IMR-90 (cell line): ENCODE measurements around the gene TMOD2. TPM values are rescaled to one million over a fixed set of nuclear protein-coding genes. Genes with fewer than 3 reads are reported as not detected.

Source experiments
- ATAC-seq: fragments of 200-7000 bp; cut with Tn5 transposase; 2 replicates; pipeline ENCODE4 v1.9.1; 2020; ENCODE audit warnings: low read depth, mild to moderate bottlenecking, moderate library complexity
- BruUV-seq: library from RNA; stranded (reverse); fragments of 400-500 nt; replicated peaks from 2 replicates; lab custom pipeline; 2021; lab: Mats Ljungman, UMichigan
- CTCF ChIA-PET: fragments of 300-600 bp; formaldehyde crosslinking; extraction: SDS; loops from one replicate; lab custom pipeline; 2021; ENCODE audit warnings: antibody characterized with exemption; lab: Yijun Ruan, JAX
- POLR2A ChIA-PET: fragments of 300-600 bp; sonication (Branson Sonifier 250); formaldehyde crosslinking; loops from one replicate; lab custom pipeline; 2022; ENCODE audit warnings: antibody characterized with exemption; ENCODE audit not compliant: unreplicated experiment; lab: Charles Lee
- DNase-seq: peaks from one replicate; pipeline ENCODE4 v3.0.0; 2013
- H2AFZ ChIP-seq: replicated peaks from 2 replicates; pipeline ENCODE3; 2013; ENCODE audit warnings: low read length, mild to moderate bottlenecking; ENCODE audit not compliant: poor library complexity
- H2AK5ac ChIP-seq: 2 replicates; pipeline ENCODE4 v1.6.1; 2013; ENCODE audit warnings: low read depth, low read length, inconsistent platforms
- H2AK9ac ChIP-seq: replicated peaks from 2 replicates; pipeline ENCODE3; 2013; ENCODE audit warnings: mild to moderate bottlenecking, low read depth, low read length, moderate library complexity; ENCODE audit not compliant: poor library complexity
- H2BK120ac ChIP-seq: 2 replicates; pipeline ENCODE4 v1.6.1; 2013; ENCODE audit warnings: low read depth, low read length, inconsistent platforms
- H2BK15ac ChIP-seq: 3 replicates; pipeline ENCODE4 v1.6.1; 2013; ENCODE audit warnings: low read depth, low read length, inconsistent platforms
- H2BK20ac ChIP-seq: 2 replicates; pipeline ENCODE4 v1.6.1; 2013; ENCODE audit warnings: low read depth, mild to moderate bottlenecking, inconsistent platforms, low read length, moderate library complexity
- H2BK5ac ChIP-seq: 2 replicates; pipeline ENCODE4 v1.6.1; 2013; ENCODE audit warnings: mild to moderate bottlenecking, low read depth, low read length, inconsistent platforms; ENCODE audit not compliant: poor library complexity, severe bottlenecking
- H3K14ac ChIP-seq: replicated peaks from 2 replicates; pipeline ENCODE4 v1.6.1; 2013; ENCODE audit warnings: low read depth, low read length, inconsistent platforms
- H3K18ac ChIP-seq: 2 replicates; pipeline ENCODE4 v1.6.1; 2013; ENCODE audit warnings: low read depth, low read length, control low read depth
- H3K23ac ChIP-seq: 2 replicates; pipeline ENCODE4 v1.6.1; 2013; ENCODE audit warnings: low read depth, low read length, inconsistent platforms
- H3K27ac ChIP-seq: 2 replicates; pipeline ENCODE4 v1.5.1; 2013; ENCODE audit warnings: mild to moderate bottlenecking, control low read depth, low read length; ENCODE audit not compliant: insufficient read depth
- H3K27me3 ChIP-seq: 2 replicates; pipeline ENCODE4 v1.6.1; 2013; ENCODE audit warnings: low read length; ENCODE audit not compliant: control insufficient read depth, insufficient read depth
- H3K36me3 ChIP-seq: 2 replicates; pipeline ENCODE4 v1.6.1; 2013; ENCODE audit warnings: low read length, mixed read lengths; ENCODE audit not compliant: control insufficient read depth, insufficient read depth
- H3K4ac ChIP-seq: 2 replicates; pipeline ENCODE4 v1.6.1; 2013; ENCODE audit warnings: low read depth, low read length, inconsistent platforms
- H3K4me1 ChIP-seq: 2 replicates; pipeline ENCODE4 v1.6.1; 2013; ENCODE audit warnings: low read length, mixed read lengths; ENCODE audit not compliant: control insufficient read depth, insufficient read depth
- H3K4me2 ChIP-seq: 2 replicates; pipeline ENCODE4 v1.6.1; 2013; ENCODE audit warnings: low read depth, mild to moderate bottlenecking, control low read depth, low read length, moderate library complexity
- H3K4me3 ChIP-seq: 2 replicates; pipeline ENCODE4 v1.5.1; 2013; ENCODE audit warnings: low read depth, mild to moderate bottlenecking, control low read depth, low read length, moderate library complexity; ENCODE audit not compliant: insufficient read depth
- H3K56ac ChIP-seq: 2 replicates; pipeline ENCODE4 v1.6.1; 2013; ENCODE audit warnings: low read length, inconsistent platforms; ENCODE audit not compliant: insufficient read depth; ENCODE audit errors: extremely low read depth
- H3K79me1 ChIP-seq, 2 experiments: 2 replicates each; pipeline ENCODE4 v1.6.1; 2013; ENCODE audit warnings: low read length in 2 of 2, inconsistent platforms in 1 of 2, low read depth in 1 of 2
- H3K9ac ChIP-seq: 2 replicates; pipeline ENCODE4 v1.6.1; 2013; ENCODE audit warnings: low read depth, low read length, control low read depth
- H3K9me1 ChIP-seq: 2 replicates; pipeline ENCODE4 v1.6.1; 2013; ENCODE audit warnings: low read length, inconsistent platforms; ENCODE audit not compliant: insufficient read depth
- H3K9me3 ChIP-seq: 2 replicates; pipeline ENCODE4 v1.6.1; 2013; ENCODE audit warnings: low read length; ENCODE audit not compliant: control insufficient read depth, insufficient read depth
- H4K20me1 ChIP-seq: 2 replicates; pipeline ENCODE4 v1.6.1; 2013; ENCODE audit warnings: low read length, inconsistent platforms; ENCODE audit not compliant: insufficient read depth
- H4K5ac ChIP-seq: 2 replicates; pipeline ENCODE4 v1.6.1; 2013; ENCODE audit warnings: mild to moderate bottlenecking, low read depth, low read length, control low read depth
- H4K8ac ChIP-seq, 2 experiments: 2 replicates each; pipeline ENCODE4 v1.6.1; 2013; ENCODE audit warnings: low read depth in 2 of 2, low read length in 2 of 2, control low read depth in 1 of 2, inconsistent platforms in 1 of 2
- H4K91ac ChIP-seq: 2 replicates; pipeline ENCODE4 v1.6.1; 2013; ENCODE audit warnings: low read depth, low read length, inconsistent platforms; ENCODE audit not compliant: insufficient read depth
- CEBPB ChIP-seq: IDR thresholded peaks from 2 replicates; pipeline ENCODE4 v1.6.1; 2012; ENCODE audit warnings: low read depth, low read length, improper control_type of control experiment
- POLR2A ChIP-seq: IDR thresholded peaks from 2 replicates; pipeline ENCODE4 v1.6.1; 2012; ENCODE audit warnings: mild to moderate bottlenecking, low read depth, low read length
- RFX5 ChIP-seq: IDR thresholded peaks from 2 replicates; pipeline ENCODE4 v1.8.0; 2012; ENCODE audit warnings: low read depth, mild to moderate bottlenecking, low read length, moderate library complexity
- WGBS, 2 experiments: methylation state at CpG; one replicate each; pipeline versions ENCODE4 v1.1.5 to v1.1.7; 2013; ENCODE audit warnings: missing lambda C conversion rate in 2 of 2; ENCODE audit not compliant: insufficient read length in 1 of 2; ENCODE audit errors: extremely low coverage in 2 of 2; 5-methylcytosine and 5-hydroxymethylcytosine counted together
- dilution Hi-C: fragments of 300-500 bp; cut with HindIII; formaldehyde crosslinking; loops from one replicate; pipeline ENCODE4 v1.14.3; 2018; ENCODE audit warnings: low sequenced_read_pairs; ENCODE audit not compliant: unreplicated experiment
- in situ Hi-C: fragments of 300-500 bp; cut with MboI; formaldehyde crosslinking; loops from 3 replicates; pipeline ENCODE4 v1.14.3; 2019; ENCODE audit warnings: low sequenced_read_pairs, inconsistent platforms, mixed read lengths
- intact Hi-C: fragments of 100-400 bp; cut with micrococcal nuclease; formaldehyde crosslinking; loops from 2 replicates; pipeline ENCODE4 v1.10.0; 2022
- polyA plus RNA-seq, 3 experiments: library from polyadenylated mRNA; depleted of rRNA; stranded (reverse); fragments of >200 nt; gene quantifications; 2 replicates each; pipeline ENCODE4 v1.2.3, GENCODE V29; 2012; ENCODE audit warnings: low replicate concordance in 1 of 3
- total RNA-seq: library from RNA; depleted of rRNA; stranded (reverse); fragments of >200 nt; gene quantifications from 2 replicates; pipeline ENCODE4 v1.2.3, GENCODE V29; 2012

Gene TMOD2
- total and polyA plus RNA-seq, 2 of the 4 experiments (the other 2 are of a cell fraction), result 2.8 to 5.4 TPM

GRCh38 chr15:51796847-51797401 lies 45.5 kb downstream of the TMOD2 start:
- intact Hi-C loops, result no loop called here
- H3K9ac ChIP-seq, result no peak overlapping the region
- in situ Hi-C loops, result no loop called here
- dilution Hi-C loops, result no loop called here
- H2BK15ac ChIP-seq, result no peak overlapping the region
- H3K27me3 ChIP-seq, result no peaks in the 10 kb centered on the region
- DNase-seq (no peak), ATAC-seq (peak; percentile 46; the same call in 1 of the 2 replicates)
- H4K20me1 ChIP-seq, result no peaks in the 10 kb centered on the region; the same call in 1 of the 2 replicates
- peaks cover 3% of the 10 kb centered on the region for H3K36me3 ChIP-seq
- no peak overlapping the region for H2BK5ac ChIP-seq
- H2BK20ac ChIP-seq, result no peak overlapping the region
- no peak overlapping the region for H3K4me3 ChIP-seq
- H4K8ac ChIP-seq, result no peak overlapping the region
- no peak overlapping the region for H3K56ac ChIP-seq
- CTCF ChIA-PET, result no interaction called here
- peak; percentile 27; the same call in 1 of the 2 replicates for TF ChIP-seq RFX5
- no peak for TF ChIP-seq POLR2A
- peak; percentile 63 for TF ChIP-seq CEBPB
- no CpG with 5 or more reads among the region's 10 CpGs for WGBS, 2 experiments
- no peaks in the 10 kb centered on the region for H3K9me3 ChIP-seq
- H2AK9ac ChIP-seq, result no peak overlapping the region
- POLR2A ChIA-PET, result no interaction called here
- no peaks in the 10 kb centered on the region for H3K79me1 ChIP-seq
- H4K91ac ChIP-seq, result no peak overlapping the region
- H2BK120ac ChIP-seq, result peak overlapping the region; percentile 6; the same call in 1 of the 2 replicates
- H2AK5ac ChIP-seq, result no peak overlapping the region
- H3K9me1 ChIP-seq, result peaks cover 7% of the 10 kb centered on the region; the same call in 1 of the 2 replicates
- peaks cover 2% of the 10 kb centered on the region; the same call in 1 of the 2 replicates for H3K4me1 ChIP-seq
- H4K5ac ChIP-seq, result no peak overlapping the region
- no peak overlapping the region for H3K4me2 ChIP-seq
- H3K14ac ChIP-seq, result no peak overlapping the region
- no peak overlapping the region for H3K18ac ChIP-seq
- BruUV-seq, result no TSS peak
- no peak overlapping the region for H3K23ac ChIP-seq
- peak overlapping the region; percentile 4; the same call in 1 of the 2 replicates for H3K4ac ChIP-seq
- no peak overlapping the region for H2AFZ ChIP-seq
- no peak overlapping the region for H3K27ac ChIP-seq
